ENCODE data around the gene OXGR1. TPM values are rescaled to one million over a fixed set of nuclear protein-coding genes. Genes with fewer than 3 reads are reported as not detected.

Gene OXGR1
- 0.63 and 0.88 TPM in 2 replicates for total RNA-seq
- polyA plus RNA-seq = 0.60 TPM in 1 of 2 replicates, not detected in the other

GRCh38 chr13:96994017-96994857 lies at the start of gene OXGR1:
Gene OXGR1, minus strand, starts transcription at chr13:96994476. Its CDS starts 6,717 bp downstream, at chr13:96987759.
- no peaks in the 10 kb centered on the region for H3K9me2 ChIP-seq (replicated peaks; ENCODE audit: insufficient read depth)
- no peaks in the 10 kb centered on the region for H3K9me3 ChIP-seq (ENCODE audit: low read depth)
- H3K27ac ChIP-seq = no peak within 1 kb of the TSS
- peaks cover 57% of the 10 kb centered on the region for H3K27me3 ChIP-seq
- H4K20me1 ChIP-seq (ENCODE audit: insufficient read depth, poor library complexity, severe bottlenecking) = no peaks in the 10 kb centered on the region
- DNase-seq (ENCODE audit: low spot score) = no peak
- 2% methylated on average over 27 of the region's 52 CpGs for WGBS (ENCODE audit: low lambda C conversion rate, missing lambda C conversion rate)
- no peaks in the 10 kb centered on the region for H3K36me3 ChIP-seq (replicated peaks; ENCODE audit: insufficient read depth, low read depth)
- peak within 1 kb of the TSS; percentile 60 for H2AFZ ChIP-seq
- peak within 1 kb of the TSS; percentile 53 for H3K4me3 ChIP-seq
- H3K79me2 ChIP-seq = no peaks in the 10 kb centered on the region
- H3K4me1 ChIP-seq (ENCODE audit: insufficient read depth) = peaks cover 4% of the 10 kb centered on the region
- TF ChIP-seq, protein P1, sequence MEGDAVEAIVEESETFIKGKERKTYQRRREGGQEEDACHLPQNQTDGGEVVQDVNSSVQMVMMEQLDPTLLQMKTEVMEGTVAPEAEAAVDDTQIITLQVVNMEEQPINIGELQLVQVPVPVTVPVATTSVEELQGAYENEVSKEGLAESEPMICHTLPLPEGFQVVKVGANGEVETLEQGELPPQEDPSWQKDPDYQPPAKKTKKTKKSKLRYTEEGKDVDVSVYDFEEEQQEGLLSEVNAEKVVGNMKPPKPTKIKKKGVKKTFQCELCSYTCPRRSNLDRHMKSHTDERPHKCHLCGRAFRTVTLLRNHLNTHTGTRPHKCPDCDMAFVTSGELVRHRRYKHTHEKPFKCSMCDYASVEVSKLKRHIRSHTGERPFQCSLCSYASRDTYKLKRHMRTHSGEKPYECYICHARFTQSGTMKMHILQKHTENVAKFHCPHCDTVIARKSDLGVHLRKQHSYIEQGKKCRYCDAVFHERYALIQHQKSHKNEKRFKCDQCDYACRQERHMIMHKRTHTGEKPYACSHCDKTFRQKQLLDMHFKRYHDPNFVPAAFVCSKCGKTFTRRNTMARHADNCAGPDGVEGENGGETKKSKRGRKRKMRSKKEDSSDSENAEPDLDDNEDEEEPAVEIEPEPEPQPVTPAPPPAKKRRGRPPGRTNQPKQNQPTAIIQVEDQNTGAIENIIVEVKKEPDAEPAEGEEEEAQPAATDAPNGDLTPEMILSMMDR (IDR thresholded peaks at IDR 0.05; ENCODE audit: poor library complexity) = peak; percentile 24
- no peak for TF ChIP-seq EZH2 (IDR thresholded peaks at IDR 0.05; ENCODE audit: borderline replicate concordance)
- peak within 1 kb of the TSS; percentile 96 for H3K4me2 ChIP-seq

DNA sequence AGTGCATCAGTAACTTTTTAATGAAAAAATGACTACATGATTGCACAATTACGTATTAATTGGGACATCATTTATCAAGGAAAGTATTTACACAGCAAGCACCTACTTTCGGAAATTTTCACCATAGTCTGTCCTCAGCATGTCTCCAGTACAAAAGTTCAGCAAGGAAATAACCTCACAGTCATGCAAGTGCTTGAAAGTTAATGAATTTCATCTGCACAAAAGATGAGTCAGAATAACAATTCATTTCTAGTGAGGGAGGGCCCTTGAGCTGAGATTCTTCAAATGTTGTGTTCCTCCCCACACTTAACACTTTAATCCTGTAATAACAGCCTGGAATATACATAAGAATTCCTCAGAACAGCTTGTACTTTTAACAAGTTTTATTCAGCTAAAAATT lies 49.0 kb upstream of the OXGR1 start:
- 77% methylated on average over 2 of the region's 2 CpGs for WGBS (ENCODE audit: low lambda C conversion rate, missing lambda C conversion rate)
- Histone ChIP-seq H3K79me2 (no peaks in the 10 kb centered on the region), H3K27ac (no peak overlapping the region), H3K9me2 (replicated peaks; ENCODE audit: insufficient read depth) (no peaks in the 10 kb centered on the region), H3K4me2 (no peak overlapping the region), H3K27me3 (no peaks in the 10 kb centered on the region), H3K9me3 (ENCODE audit: low read depth) (no peaks in the 10 kb centered on the region), H3K36me3 (replicated peaks; ENCODE audit: insufficient read depth, low read depth) (no peaks in the 10 kb centered on the region), H2AFZ (no peak overlapping the region), H4K20me1 (ENCODE audit: insufficient read depth, poor library complexity, severe bottlenecking) (no peaks in the 10 kb centered on the region), H3K4me3 (no peak overlapping the region), H3K4me1 (ENCODE audit: insufficient read depth) (no peaks in the 10 kb centered on the region)
- TF ChIP-seq EZH2phosphoT487 (IDR thresholded peaks at IDR 0.05; ENCODE audit: low read depth, severe bottlenecking, unreplicated experiment) (no peak), EZH2 (IDR thresholded peaks at IDR 0.05; ENCODE audit: borderline replicate concordance) (no peak)
- TF ChIP-seq, protein P1 (IDR thresholded peaks at IDR 0.05; ENCODE audit: poor library complexity) = no peak
- DNase-seq (ENCODE audit: low spot score) = no peak

DNA sequence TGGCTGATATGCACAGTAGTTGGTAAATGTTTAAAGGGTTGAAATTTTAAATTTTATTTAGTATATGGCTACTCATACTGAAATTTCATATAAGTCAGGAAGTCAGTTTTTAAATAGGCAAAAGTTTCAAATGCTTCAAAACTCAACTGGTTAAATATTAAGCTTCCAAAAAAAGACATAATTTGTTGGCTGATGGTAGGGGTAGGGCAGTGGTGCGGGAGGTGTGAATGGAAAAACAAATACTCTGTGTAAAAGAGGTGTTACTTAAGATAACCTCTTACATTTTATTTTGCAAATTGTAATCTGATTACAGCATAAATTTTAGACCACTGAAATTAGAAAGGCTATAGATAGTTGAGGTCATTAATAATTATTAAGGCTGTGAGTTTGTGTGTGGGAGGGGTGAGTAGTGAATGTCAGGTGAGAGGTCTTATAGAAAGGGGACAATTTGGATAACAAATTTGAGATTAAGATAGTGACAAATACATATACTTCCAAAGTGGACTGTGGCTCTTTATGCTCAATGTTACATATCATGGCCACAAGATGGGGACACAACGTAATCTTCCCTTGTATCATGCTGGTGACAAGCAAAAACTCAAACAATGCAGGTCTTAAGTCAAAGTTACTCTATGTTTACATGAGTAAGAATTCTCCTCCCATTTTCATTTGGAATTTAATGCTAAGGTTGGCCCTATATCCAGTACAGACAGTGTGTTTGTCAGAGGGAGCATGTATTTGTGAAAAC lies 36.6 kb upstream of the OXGR1 start:
- Histone ChIP-seq H4K20me1 (ENCODE audit: insufficient read depth, poor library complexity, severe bottlenecking) (no peaks in the 10 kb centered on the region), H3K9me3 (ENCODE audit: low read depth) (no peaks in the 10 kb centered on the region), H3K36me3 (replicated peaks; ENCODE audit: insufficient read depth, low read depth) (no peaks in the 10 kb centered on the region), H2AFZ (no peak overlapping the region), H3K4me2 (no peak overlapping the region), H3K27me3 (no peaks in the 10 kb centered on the region), H3K79me2 (no peaks in the 10 kb centered on the region), H3K4me3 (no peak overlapping the region), H3K27ac (no peak overlapping the region), H3K4me1 (ENCODE audit: insufficient read depth) (no peaks in the 10 kb centered on the region), H3K9me2 (replicated peaks; ENCODE audit: insufficient read depth) (no peaks in the 10 kb centered on the region)
- peak; percentile 55 for DNase-seq (ENCODE audit: low spot score)
- WGBS (ENCODE audit: low lambda C conversion rate, missing lambda C conversion rate) = 64% methylated on average over 2 of the region's 2 CpGs
- TF ChIP-seq EZH2phosphoT487 (IDR thresholded peaks at IDR 0.05; ENCODE audit: low read depth, severe bottlenecking, unreplicated experiment) (no peak), EZH2 (IDR thresholded peaks at IDR 0.05; ENCODE audit: borderline replicate concordance) (no peak)
- TF ChIP-seq, protein P1 (IDR thresholded peaks at IDR 0.05; ENCODE audit: poor library complexity) = peak; percentile 53
